Left lung (tissue), 10 donors: Measurements from ENCODE around the gene ALX3. TPM values are rescaled to one million over a fixed set of nuclear protein-coding genes. Genes with fewer than 3 reads are reported as not detected.

Source experiments
- ATAC-seq: fragments of 200-7000 bp; cut with Tn5 transposase; one replicate; pipeline ENCODE4 v1.9.1; 2020; ENCODE audit warnings: moderate library complexity
- DNase-seq, 4 donors: peaks; one replicate each; pipeline ENCODE4 v3.0.0-alpha.2; 2013 to 2020
- H3K27ac ChIP-seq, 2 donors: fragments of 200-600 bp; sonication (generic) in 1 of 2; one replicate each; pipeline versions ENCODE4 v1.5.0 to v1.8.0; 2020 to 2021
- H3K27me3 ChIP-seq, 2 donors: fragments of 200-600 bp; sonication (generic) in 1 of 2; one replicate each; pipeline versions ENCODE4 v1.5.0 to v1.8.0; 2020 to 2021
- H3K36me3 ChIP-seq, 2 donors: fragments of 200-600 bp; sonication (generic) in 1 of 2; one replicate each; pipeline versions ENCODE4 v1.5.0 to v1.8.0; 2020 to 2021
- H3K4me1 ChIP-seq, 2 donors: fragments of 200-600 bp; one replicate each; pipeline ENCODE4 v1.8.0; 2021
- H3K4me3 ChIP-seq, 2 donors: fragments of 200-600 bp; sonication (generic) in 1 of 2; one replicate each; pipeline versions ENCODE4 v1.5.0 to v1.8.0; 2020 to 2021; ENCODE audit warnings: mild to moderate bottlenecking in 1 of 2
- H3K9me3 ChIP-seq, 2 donors: fragments of 200-600 bp; sonication (generic) in 1 of 2; one replicate each; pipeline versions ENCODE4 v1.5.0 to v1.8.0; 2020 to 2021
- intact Hi-C, 2 donors: fragments of 100-400 bp; cut with DNase I; formaldehyde crosslinking; loops; one replicate each; pipeline versions ENCODE4 v1.11.2 to v1.14.2; 2022
- polyA plus RNA-seq, 6 donors: library from polyadenylated mRNA; unstranded; fragments of 120-200 nt; gene quantifications; one replicate each; pipeline ENCODE4 v1.2.1, GENCODE V29; 2013; ENCODE audit not compliant: insufficient read length in 6 of 6
- total RNA-seq, 2 donors: library from RNA; stranded (reverse); fragmentation: NEBNext Ultra II Directional; extraction: Animal tissue kit (Norgen Biotek cat#: 25700); gene quantifications; one replicate each; pipeline ENCODE4 v1.2.1, GENCODE V29; 2021
- TF ChIP-seq, protein P1 (sequence below), 2 donors: fragments of 200-600 bp; sonication (generic) in 1 of 2; IDR thresholded peaks; one replicate each; pipeline versions ENCODE4 v1.5.0 to v1.8.0; 2021; ENCODE audit warnings: antibody characterized with exemption in 2 of 2
- donor health status: DM: no; HTN: yes; CAD: no.
- donor health status: DM: no; HTN: no; CAD: no.

Gene ALX3
- total and polyA plus RNA-seq, 8 donors, result not detected

DNA sequence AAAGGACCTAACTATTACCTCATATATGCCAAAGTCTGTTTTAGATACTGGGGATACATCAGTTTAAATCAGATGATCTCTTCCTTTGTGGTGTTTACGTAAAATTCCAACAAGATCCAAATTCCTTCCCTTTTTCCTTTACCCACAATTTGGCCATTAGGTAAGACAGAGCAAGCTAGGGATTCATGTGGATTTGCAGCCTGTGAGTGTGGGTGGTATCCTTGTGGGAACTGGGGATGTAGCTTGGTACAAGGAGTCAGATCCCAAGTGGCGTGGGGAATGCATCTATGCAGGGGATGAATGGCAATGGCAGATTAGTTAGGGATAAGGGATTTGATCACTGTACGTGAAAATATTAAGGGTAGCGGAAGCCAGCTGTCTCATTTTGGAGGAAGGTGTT lies 45.9 kb downstream of the ALX3 start:
- Histone ChIP-seq H3K4me1 (no peaks in the 10 kb centered on the region), H3K27ac (no peak overlapping the region), H3K36me3 (peaks cover 0 to 58% of the 10 kb centered on the region in 2 donors), H3K4me3 (no peak overlapping the region), H3K9me3 (no peaks in the 10 kb centered on the region), H3K27me3 (no peaks in the 10 kb centered on the region)
- TF ChIP-seq, protein P1, sequence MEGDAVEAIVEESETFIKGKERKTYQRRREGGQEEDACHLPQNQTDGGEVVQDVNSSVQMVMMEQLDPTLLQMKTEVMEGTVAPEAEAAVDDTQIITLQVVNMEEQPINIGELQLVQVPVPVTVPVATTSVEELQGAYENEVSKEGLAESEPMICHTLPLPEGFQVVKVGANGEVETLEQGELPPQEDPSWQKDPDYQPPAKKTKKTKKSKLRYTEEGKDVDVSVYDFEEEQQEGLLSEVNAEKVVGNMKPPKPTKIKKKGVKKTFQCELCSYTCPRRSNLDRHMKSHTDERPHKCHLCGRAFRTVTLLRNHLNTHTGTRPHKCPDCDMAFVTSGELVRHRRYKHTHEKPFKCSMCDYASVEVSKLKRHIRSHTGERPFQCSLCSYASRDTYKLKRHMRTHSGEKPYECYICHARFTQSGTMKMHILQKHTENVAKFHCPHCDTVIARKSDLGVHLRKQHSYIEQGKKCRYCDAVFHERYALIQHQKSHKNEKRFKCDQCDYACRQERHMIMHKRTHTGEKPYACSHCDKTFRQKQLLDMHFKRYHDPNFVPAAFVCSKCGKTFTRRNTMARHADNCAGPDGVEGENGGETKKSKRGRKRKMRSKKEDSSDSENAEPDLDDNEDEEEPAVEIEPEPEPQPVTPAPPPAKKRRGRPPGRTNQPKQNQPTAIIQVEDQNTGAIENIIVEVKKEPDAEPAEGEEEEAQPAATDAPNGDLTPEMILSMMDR (IDR thresholded peaks at IDR 0.05), result no peak
- intact Hi-C loops, result no loop called here
- DNase-seq (no peak), ATAC-seq (no peak)

DNA sequence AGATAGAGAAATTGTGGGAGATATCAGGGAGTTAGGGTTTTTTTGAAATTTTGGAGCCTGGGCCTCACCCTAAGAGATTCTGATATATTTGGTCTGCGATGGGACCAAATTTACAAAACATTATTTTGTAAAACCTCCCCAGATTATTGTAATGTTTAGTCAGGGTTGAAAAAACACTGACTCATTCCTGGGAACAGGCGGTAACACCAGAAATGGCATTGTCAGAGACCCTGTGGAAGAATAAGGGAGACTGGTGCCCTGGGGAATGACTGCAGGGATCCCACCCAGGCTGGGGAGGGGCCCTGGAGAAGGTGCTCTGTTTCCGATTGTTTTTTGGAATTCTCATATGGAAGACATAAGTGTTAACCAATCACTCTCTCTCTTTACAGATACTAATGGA lies 49.2 kb downstream of the ALX3 start:
- TF ChIP-seq, protein P1 (IDR thresholded peaks at IDR 0.05), result no peak
- Histone ChIP-seq H3K27me3 (no peaks in the 10 kb centered on the region), H3K27ac (no peak overlapping the region), H3K4me1 (no peaks in the 10 kb centered on the region), H3K4me3 (no peak overlapping the region), H3K9me3 (no peaks in the 10 kb centered on the region), H3K36me3 (peaks cover 5 to 92% of the 10 kb centered on the region in 2 donors)
- intact Hi-C loops, result no loop called here
- ATAC-seq (no peak), DNase-seq (no peak)

DNA sequence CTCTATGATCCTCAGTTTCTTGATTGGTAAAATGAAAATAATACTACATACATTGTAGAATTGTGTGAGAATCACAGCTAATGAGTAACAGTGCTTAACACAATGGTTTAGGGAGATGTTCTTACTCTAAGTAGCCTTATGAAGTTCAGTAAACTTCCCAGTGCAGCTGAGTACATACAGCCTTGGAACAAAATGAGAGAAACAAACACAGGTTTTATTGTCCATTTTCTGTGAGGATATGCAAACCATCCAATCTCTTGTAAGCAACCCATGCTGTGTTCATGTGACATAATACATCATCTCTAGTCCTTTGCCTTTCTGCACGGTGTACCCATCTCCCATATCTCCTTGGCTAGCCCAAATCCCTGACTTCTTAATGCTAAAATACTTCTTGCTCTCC lies 50.7 kb downstream of the ALX3 start:
- TF ChIP-seq, protein P1 (IDR thresholded peaks at IDR 0.05), result no peak
- H3K9me3 ChIP-seq, result no peaks in the 10 kb centered on the region
- no peak overlapping the region for H3K27ac ChIP-seq
- intact Hi-C loops, result no loop called here
- no peak for DNase-seq
- H3K4me3 ChIP-seq, result no peak overlapping the region
- H3K36me3 ChIP-seq, result peaks cover 5 to 98% of the 10 kb centered on the region in 2 donors
- no peak for ATAC-seq
- no peaks in the 10 kb centered on the region for H3K27me3 ChIP-seq
- no peaks in the 10 kb centered on the region for H3K4me1 ChIP-seq

DNA sequence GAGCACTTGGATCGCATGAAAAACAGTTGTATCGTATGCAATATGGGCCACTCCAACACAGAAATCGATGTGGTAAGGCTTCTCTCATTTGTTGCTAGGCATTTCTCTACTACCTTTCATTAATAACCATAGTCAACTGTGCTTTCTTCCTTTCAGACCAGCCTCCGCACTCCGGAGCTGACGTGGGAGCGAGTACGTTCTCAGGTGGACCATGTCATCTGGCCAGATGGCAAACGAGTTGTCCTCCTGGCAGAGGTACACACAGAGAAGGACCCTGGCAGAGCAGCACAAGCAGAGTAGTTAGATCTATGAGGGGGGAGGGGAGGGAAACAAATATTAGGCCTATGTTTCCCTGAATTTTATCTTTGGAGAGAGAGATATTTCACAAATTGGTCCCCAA lies 52.1 kb downstream of the ALX3 start:
- no peaks in the 10 kb centered on the region for H3K27me3 ChIP-seq
- ATAC-seq, result no peak
- no peak overlapping the region for H3K27ac ChIP-seq
- no peak for DNase-seq
- no peaks in the 10 kb centered on the region for H3K9me3 ChIP-seq
- intact Hi-C loops, result no loop called here
- TF ChIP-seq, protein P1 (IDR thresholded peaks at IDR 0.05), result no peak
- peaks cover 5 to 100% of the 10 kb centered on the region in 2 donors for H3K36me3 ChIP-seq
- H3K4me1 ChIP-seq, result no peaks in the 10 kb centered on the region
- H3K4me3 ChIP-seq, result no peak overlapping the region

DNA sequence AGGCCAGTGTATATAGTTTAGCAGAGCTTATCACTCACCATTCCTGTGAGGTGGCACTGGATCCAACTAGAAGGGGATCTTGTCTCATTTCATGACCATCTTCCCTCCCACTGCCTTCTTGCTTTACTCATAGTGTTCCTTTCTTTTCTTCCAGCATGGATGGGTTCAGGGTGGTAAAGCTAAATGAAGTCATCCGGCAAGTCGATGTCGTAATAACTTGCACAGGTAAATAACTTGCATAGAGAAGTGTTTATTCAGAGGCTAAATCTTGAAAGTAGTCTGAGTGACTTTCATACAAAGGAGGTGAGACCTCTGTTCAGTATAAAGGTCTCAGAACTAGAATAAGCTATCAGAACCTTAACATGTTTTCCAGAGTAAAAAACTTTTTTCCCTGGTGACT lies 52.7 kb downstream of the ALX3 start:
- no peak overlapping the region for H3K27ac ChIP-seq
- H3K27me3 ChIP-seq, result no peaks in the 10 kb centered on the region
- intact Hi-C loops, result no loop called here
- no peak overlapping the region for H3K4me3 ChIP-seq
- no peaks in the 10 kb centered on the region for H3K9me3 ChIP-seq
- peak; percentile 55 for ATAC-seq
- H3K4me1 ChIP-seq, result no peaks in the 10 kb centered on the region
- H3K36me3 ChIP-seq, result peaks cover 5 to 100% of the 10 kb centered on the region in 2 donors
- TF ChIP-seq, protein P1 (IDR thresholded peaks at IDR 0.05), result no peak
- no peak for DNase-seq
